Keratinocyte (primary cell): ENCODE results near the gene TMCO4.

Experiments
- EZH2 ChIP-seq: IDR thresholded peaks from one replicate; pipeline ENCODE4 v1.6.1; 2012; ENCODE audit warnings: inconsistent platforms, mild to moderate bottlenecking, low read length, moderate library complexity
- TF ChIP-seq, protein P1 (sequence below), 3 experiments: IDR thresholded peaks in 1 of 3; conservative IDR thresholded peaks in 1 of 3; optimal IDR thresholded peaks in 1 of 3; 2 replicates in 2 of 3; 3 replicates in 1 of 3; pipeline versions ENCODE3 to v1.5.1; 2011; ENCODE audit warnings: low read length in 3 of 3, mild to moderate bottlenecking in 3 of 3, moderate library complexity in 2 of 3, control low read depth in 1 of 3, inconsistent platforms in 1 of 3; ENCODE audit not compliant: insufficient read depth in 2 of 3; ENCODE audit errors: extremely low read depth in 1 of 3

DNA sequence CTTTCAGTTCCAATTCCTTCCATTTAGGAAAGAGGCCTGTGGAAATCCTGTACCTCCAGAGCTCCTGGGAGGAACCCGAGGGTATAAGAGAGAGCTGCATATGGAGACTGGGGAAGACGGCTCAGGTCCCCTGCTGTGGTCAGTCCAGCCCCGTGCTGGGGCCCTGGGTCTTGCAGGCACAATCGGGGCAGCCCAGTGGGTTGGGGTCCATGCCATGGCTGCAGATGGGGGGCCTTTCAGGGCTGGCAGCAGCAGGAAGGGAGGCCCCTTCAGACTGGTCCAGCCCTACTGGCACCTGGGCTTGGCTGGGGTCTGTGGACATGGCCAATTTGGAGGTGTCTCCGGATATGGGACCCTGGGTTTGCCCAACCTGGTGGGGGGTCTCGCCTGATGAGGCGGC lies 116.8 kb downstream of the TMCO4 start:
- TF ChIP-seq, protein P1, sequence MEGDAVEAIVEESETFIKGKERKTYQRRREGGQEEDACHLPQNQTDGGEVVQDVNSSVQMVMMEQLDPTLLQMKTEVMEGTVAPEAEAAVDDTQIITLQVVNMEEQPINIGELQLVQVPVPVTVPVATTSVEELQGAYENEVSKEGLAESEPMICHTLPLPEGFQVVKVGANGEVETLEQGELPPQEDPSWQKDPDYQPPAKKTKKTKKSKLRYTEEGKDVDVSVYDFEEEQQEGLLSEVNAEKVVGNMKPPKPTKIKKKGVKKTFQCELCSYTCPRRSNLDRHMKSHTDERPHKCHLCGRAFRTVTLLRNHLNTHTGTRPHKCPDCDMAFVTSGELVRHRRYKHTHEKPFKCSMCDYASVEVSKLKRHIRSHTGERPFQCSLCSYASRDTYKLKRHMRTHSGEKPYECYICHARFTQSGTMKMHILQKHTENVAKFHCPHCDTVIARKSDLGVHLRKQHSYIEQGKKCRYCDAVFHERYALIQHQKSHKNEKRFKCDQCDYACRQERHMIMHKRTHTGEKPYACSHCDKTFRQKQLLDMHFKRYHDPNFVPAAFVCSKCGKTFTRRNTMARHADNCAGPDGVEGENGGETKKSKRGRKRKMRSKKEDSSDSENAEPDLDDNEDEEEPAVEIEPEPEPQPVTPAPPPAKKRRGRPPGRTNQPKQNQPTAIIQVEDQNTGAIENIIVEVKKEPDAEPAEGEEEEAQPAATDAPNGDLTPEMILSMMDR (optimal IDR thresholded peaks at IDR 0.05 in 1 of 3, IDR thresholded peaks at IDR 0.05 in 1 of 3, conservative IDR thresholded peaks at IDR 0.05 in 1 of 3; ENCODE audit: extremely low read depth in 1 of 3, insufficient read depth in 2 of 3, low read length in 3 of 3), result no peak
- no peak for TF ChIP-seq EZH2
